ENCODE data around the gene GRM5.
"Not testable (repeated sequence)": the region's sequence is repeated elsewhere in the genome, so short reads cannot be mapped to it uniquely, and the experiment has no call there.

DNA sequence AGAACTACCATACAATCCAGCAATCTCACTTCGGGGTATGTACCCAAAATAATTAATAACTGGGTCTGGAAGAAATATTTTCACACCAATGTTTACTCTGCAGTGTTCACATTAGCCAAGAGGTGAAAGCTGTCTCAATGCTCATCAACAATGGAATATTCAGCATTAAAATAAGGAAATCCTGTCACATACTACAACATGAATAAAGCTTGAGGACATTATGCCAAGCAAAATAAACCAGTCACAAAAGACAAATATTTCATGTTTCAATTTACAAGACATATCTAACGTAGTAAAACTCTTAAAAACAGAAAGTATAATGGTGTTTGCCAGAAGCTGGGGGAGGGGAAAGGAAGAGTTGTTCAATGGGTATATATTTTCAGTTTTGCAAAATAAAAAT, 28.0 kb upstream of the GRM5 start:
- TF ChIP-seq, protein P1, sequence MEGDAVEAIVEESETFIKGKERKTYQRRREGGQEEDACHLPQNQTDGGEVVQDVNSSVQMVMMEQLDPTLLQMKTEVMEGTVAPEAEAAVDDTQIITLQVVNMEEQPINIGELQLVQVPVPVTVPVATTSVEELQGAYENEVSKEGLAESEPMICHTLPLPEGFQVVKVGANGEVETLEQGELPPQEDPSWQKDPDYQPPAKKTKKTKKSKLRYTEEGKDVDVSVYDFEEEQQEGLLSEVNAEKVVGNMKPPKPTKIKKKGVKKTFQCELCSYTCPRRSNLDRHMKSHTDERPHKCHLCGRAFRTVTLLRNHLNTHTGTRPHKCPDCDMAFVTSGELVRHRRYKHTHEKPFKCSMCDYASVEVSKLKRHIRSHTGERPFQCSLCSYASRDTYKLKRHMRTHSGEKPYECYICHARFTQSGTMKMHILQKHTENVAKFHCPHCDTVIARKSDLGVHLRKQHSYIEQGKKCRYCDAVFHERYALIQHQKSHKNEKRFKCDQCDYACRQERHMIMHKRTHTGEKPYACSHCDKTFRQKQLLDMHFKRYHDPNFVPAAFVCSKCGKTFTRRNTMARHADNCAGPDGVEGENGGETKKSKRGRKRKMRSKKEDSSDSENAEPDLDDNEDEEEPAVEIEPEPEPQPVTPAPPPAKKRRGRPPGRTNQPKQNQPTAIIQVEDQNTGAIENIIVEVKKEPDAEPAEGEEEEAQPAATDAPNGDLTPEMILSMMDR (IDR thresholded peaks at IDR 0.05) = not testable (repeated sequence)
- not testable (repeated sequence) for TF ChIP-seq POLR2A (IDR thresholded peaks at IDR 0.05)

Data from thyroid gland (tissue), 4 donors.